ENCODE results near the gene HIPK3.

- no peak for TF ChIP-seq REST (IDR thresholded peaks at IDR 0.05; ENCODE audit: low read depth, low read length)
- no peak for TF ChIP-seq POLR2A (IDR thresholded peaks at IDR 0.05; ENCODE audit: low read depth, low read length)
- TF ChIP-seq, protein P1, sequence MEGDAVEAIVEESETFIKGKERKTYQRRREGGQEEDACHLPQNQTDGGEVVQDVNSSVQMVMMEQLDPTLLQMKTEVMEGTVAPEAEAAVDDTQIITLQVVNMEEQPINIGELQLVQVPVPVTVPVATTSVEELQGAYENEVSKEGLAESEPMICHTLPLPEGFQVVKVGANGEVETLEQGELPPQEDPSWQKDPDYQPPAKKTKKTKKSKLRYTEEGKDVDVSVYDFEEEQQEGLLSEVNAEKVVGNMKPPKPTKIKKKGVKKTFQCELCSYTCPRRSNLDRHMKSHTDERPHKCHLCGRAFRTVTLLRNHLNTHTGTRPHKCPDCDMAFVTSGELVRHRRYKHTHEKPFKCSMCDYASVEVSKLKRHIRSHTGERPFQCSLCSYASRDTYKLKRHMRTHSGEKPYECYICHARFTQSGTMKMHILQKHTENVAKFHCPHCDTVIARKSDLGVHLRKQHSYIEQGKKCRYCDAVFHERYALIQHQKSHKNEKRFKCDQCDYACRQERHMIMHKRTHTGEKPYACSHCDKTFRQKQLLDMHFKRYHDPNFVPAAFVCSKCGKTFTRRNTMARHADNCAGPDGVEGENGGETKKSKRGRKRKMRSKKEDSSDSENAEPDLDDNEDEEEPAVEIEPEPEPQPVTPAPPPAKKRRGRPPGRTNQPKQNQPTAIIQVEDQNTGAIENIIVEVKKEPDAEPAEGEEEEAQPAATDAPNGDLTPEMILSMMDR (IDR thresholded peaks at IDR 0.05 in 2 of 3, conservative IDR thresholded peaks at IDR 0.05 in 1 of 3; ENCODE audit: control insufficient read depth in 2 of 3, extremely low read depth in 1 of 3, insufficient read depth in 1 of 3, low read depth in 3 of 3, low read length in 3 of 3) = no peak
- no peak for TF ChIP-seq SREBF2 (IDR thresholded peaks at IDR 0.05; ENCODE audit: low read length)
- TF ChIP-seq NR2C2 (IDR thresholded peaks at IDR 0.05; ENCODE audit: borderline replicate concordance, control insufficient read depth, insufficient read length, low read depth) = no peak
- no peak for TF ChIP-seq RAD21 (IDR thresholded peaks at IDR 0.05; ENCODE audit: insufficient read depth, low read depth, low read length)
- no peak for TF ChIP-seq TCF7 (IDR thresholded peaks at IDR 0.05; ENCODE audit: borderline replicate concordance)
- TF ChIP-seq, protein P2, sequence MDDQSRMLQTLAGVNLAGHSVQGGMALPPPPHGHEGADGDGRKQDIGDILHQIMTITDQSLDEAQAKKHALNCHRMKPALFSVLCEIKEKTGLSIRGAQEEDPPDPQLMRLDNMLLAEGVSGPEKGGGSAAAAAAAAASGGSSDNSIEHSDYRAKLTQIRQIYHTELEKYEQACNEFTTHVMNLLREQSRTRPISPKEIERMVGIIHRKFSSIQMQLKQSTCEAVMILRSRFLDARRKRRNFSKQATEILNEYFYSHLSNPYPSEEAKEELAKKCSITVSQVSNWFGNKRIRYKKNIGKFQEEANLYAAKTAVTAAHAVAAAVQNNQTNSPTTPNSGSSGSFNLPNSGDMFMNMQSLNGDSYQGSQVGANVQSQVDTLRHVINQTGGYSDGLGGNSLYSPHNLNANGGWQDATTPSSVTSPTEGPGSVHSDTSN (IDR thresholded peaks at IDR 0.05; ENCODE audit: insufficient replicate concordance, low read depth, low read length) = no peak
- no peak for TF ChIP-seq TCF3 (IDR thresholded peaks at IDR 0.05; ENCODE audit: borderline replicate concordance, insufficient read depth, low read depth, low read length)
- TF ChIP-seq NFYB (IDR thresholded peaks at IDR 0.05; ENCODE audit: insufficient read depth, low read depth, low read length) = no peak
- TF ChIP-seq ESRRA (IDR thresholded peaks at IDR 0.05; ENCODE audit: low read length) = no peak
- no peak for TF ChIP-seq CEBPB (IDR thresholded peaks at IDR 0.05; ENCODE audit: borderline replicate concordance in 1 of 2, low read depth in 2 of 2, low read length in 2 of 2)
- no peak for TF ChIP-seq RFX5 (IDR thresholded peaks at IDR 0.05; ENCODE audit: low read depth, low read length)
These were observed 118.1 kb downstream of the HIPK3 start for GRCh38 chr11:33375236-33375635.
